HepG2 (cell line): ENCODE data around the gene HEXIM1. TPM values are rescaled to one million over a fixed set of nuclear protein-coding genes. Genes with fewer than 3 reads are reported as not detected.

Source experiments
- PHF8 ChIP-seq: sonication (generic); formaldehyde crosslinking; IDR thresholded peaks from 2 replicates; pipeline ENCODE4 v1.5.0; 2020; ENCODE audit warnings: missing genetic modification reagents
- POGZ ChIP-seq: sonication (generic); formaldehyde crosslinking; IDR thresholded peaks from 2 replicates; pipeline ENCODE4 v1.4.0; 2020; ENCODE audit warnings: mild to moderate bottlenecking, missing genetic modification reagents
- POLR2G ChIP-seq: fragments of 200-400 bp; formaldehyde crosslinking; IDR thresholded peaks from 2 replicates; pipeline ENCODE4 v1.6.1; 2018; ENCODE audit warnings: mild to moderate bottlenecking, low read depth, low read length, moderate library complexity
- TCF7L2 ChIP-seq: IDR thresholded peaks from 2 replicates; pipeline ENCODE4 v1.6.1; 2011; ENCODE audit warnings: mild to moderate bottlenecking, low read depth, low read length, moderate library complexity
- TGIF2 ChIP-seq: IDR thresholded peaks from 2 replicates; pipeline ENCODE4 v1.6.1; 2016; ENCODE audit warnings: control low read depth, missing compliant biosample characterization
- ZMYM3 ChIP-seq: sonication (generic); formaldehyde crosslinking; IDR thresholded peaks from 2 replicates; pipeline ENCODE4 v1.5.1; 2020; ENCODE audit warnings: mild to moderate bottlenecking, missing genetic modification reagents
- ZMYM4 ChIP-seq: sonication (generic); formaldehyde crosslinking; IDR thresholded peaks from 2 replicates; pipeline ENCODE4 v1.8.1; 2023; ENCODE audit warnings: mild to moderate bottlenecking, missing genetic modification reagents
- ZNF460 ChIP-seq: sonication (generic); formaldehyde crosslinking; IDR thresholded peaks from 2 replicates; pipeline ENCODE4 v1.5.1; 2020; ENCODE audit warnings: missing genetic modification reagents, mild to moderate bottlenecking, borderline replicate concordance
- ZNF670 ChIP-seq: sonication (generic); formaldehyde crosslinking; IDR thresholded peaks from 2 replicates; pipeline ENCODE4 v1.8.0; 2022; ENCODE audit warnings: mild to moderate bottlenecking, missing genetic modification reagents, borderline replicate concordance
- ZSCAN21 ChIP-seq: sonication (generic); formaldehyde crosslinking; IDR thresholded peaks from 2 replicates; pipeline ENCODE4 v1.8.0; 2022; ENCODE audit warnings: mild to moderate bottlenecking, missing genetic modification reagents, moderate library complexity, borderline replicate concordance
- ZSCAN9 ChIP-seq: IDR thresholded peaks from 2 replicates; pipeline ENCODE4 v1.6.1; 2016; ENCODE audit warnings: borderline replicate concordance
- polyA plus RNA-seq, 8 experiments: library from polyadenylated mRNA; depleted of rRNA in 3 of 8; stranded (reverse) in 7 of 8; unstranded in 1 of 8; fragments of >200 nt; fragmentation: Illumina TruSeq in 4 of 8; extraction: Trizol in 4 of 8; gene quantifications; 2 replicates each; pipeline versions ENCODE4 v1.2.1 to v1.2.3, GENCODE V29; 2011 to 2016; ENCODE audit warnings: low read depth in 4 of 8, missing spikeins in 1 of 8, mixed read lengths in 1 of 8; ENCODE audit not compliant: insufficient read depth in 1 of 8
- total RNA-seq, 5 experiments: library from RNA; depleted of rRNA; stranded (reverse); fragments of >200 nt; fragmentation: Illumina TruSeq; extraction: Trizol; gene quantifications; 2 replicates each; pipeline ENCODE4 v1.2.3, GENCODE V29; 2016; ENCODE audit warnings: low read depth in 1 of 5
- TF ChIP-seq, protein P1 (sequence below): sonication (generic); formaldehyde crosslinking; IDR thresholded peaks from 2 replicates; pipeline ENCODE4 v1.5.0; 2020; ENCODE audit warnings: mild to moderate bottlenecking, missing genetic modification reagents, borderline replicate concordance
- TF ChIP-seq, protein P2 (sequence below): sonication (generic); formaldehyde crosslinking; IDR thresholded peaks from 2 replicates; pipeline ENCODE4 v1.5.1; 2020; ENCODE audit warnings: missing genetic modification reagents, mild to moderate bottlenecking, borderline replicate concordance
- TF ChIP-seq, protein P3 (sequence below): sonication (generic); formaldehyde crosslinking; IDR thresholded peaks from 2 replicates; pipeline ENCODE4; 2020; ENCODE audit warnings: missing genetic modification reagents, mild to moderate bottlenecking, borderline replicate concordance

The HEXIM1 gene
- total and polyA plus RNA-seq, 2 of the 13 experiments (the other 11 are each of a cell fraction or from before 2014, with no cell fraction given) = 10.5 to 16.6 TPM

- TF ChIP-seq, protein P1, sequence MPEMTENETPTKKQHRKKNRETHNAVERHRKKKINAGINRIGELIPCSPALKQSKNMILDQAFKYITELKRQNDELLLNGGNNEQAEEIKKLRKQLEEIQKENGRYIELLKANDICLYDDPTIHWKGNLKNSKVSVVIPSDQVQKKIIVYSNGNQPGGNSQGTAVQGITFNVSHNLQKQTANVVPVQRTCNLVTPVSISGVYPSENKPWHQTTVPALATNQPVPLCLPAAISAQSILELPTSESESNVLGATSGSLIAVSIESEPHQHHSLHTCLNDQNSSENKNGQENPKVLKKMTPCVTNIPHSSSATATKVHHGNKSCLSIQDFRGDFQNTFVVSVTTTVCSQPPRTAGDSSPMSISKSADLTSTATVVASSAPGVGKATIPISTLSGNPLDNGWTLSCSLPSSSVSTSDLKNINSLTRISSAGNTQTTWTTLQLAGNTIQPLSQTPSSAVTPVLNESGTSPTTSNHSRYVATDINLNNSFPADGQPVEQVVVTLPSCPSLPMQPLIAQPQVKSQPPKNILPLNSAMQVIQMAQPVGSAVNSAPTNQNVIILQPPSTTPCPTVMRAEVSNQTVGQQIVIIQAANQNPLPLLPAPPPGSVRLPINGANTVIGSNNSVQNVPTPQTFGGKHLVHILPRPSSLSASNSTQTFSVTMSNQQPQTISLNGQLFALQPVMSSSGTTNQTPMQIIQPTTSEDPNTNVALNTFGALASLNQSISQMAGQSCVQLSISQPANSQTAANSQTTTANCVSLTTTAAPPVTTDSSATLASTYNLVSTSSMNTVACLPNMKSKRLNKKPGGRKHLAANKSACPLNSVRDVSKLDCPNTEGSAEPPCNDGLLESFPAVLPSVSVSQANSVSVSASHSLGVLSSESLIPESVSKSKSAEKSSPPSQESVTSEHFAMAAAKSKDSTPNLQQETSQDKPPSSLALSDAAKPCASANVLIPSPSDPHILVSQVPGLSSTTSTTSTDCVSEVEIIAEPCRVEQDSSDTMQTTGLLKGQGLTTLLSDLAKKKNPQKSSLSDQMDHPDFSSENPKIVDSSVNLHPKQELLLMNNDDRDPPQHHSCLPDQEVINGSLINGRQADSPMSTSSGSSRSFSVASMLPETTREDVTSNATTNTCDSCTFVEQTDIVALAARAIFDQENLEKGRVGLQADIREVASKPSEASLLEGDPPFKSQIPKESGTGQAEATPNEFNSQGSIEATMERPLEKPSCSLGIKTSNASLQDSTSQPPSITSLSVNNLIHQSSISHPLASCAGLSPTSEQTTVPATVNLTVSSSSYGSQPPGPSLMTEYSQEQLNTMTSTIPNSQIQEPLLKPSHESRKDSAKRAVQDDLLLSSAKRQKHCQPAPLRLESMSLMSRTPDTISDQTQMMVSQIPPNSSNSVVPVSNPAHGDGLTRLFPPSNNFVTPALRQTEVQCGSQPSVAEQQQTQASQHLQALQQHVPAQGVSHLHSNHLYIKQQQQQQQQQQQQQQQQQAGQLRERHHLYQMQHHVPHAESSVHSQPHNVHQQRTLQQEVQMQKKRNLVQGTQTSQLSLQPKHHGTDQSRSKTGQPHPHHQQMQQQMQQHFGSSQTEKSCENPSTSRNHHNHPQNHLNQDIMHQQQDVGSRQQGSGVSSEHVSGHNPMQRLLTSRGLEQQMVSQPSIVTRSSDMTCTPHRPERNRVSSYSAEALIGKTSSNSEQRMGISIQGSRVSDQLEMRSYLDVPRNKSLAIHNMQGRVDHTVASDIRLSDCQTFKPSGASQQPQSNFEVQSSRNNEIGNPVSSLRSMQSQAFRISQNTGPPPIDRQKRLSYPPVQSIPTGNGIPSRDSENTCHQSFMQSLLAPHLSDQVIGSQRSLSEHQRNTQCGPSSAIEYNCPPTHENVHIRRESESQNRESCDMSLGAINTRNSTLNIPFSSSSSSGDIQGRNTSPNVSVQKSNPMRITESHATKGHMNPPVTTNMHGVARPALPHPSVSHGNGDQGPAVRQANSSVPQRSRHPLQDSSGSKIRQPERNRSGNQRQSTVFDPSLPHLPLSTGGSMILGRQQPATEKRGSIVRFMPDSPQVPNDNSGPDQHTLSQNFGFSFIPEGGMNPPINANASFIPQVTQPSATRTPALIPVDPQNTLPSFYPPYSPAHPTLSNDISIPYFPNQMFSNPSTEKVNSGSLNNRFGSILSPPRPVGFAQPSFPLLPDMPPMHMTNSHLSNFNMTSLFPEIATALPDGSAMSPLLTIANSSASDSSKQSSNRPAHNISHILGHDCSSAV (CRISPR knock-in tag) = 0 out of 2 replicates have a peak, but pooled peaks have one; percentile 79
- TF ChIP-seq POGZ (CRISPR knock-in tag) (no peak; the same call in 1 of the 2 replicates), ZMYM4 (CRISPR knock-in tag) (no peak), POLR2G (peak; percentile 76), TGIF2 (CRISPR knock-in tag) (no peak), PHF8 (CRISPR knock-in tag) (no peak), ZMYM3 (CRISPR knock-in tag) (peak; percentile 6; the same call in 1 of the 2 replicates), ZSCAN21 (CRISPR knock-in tag) (peak; percentile 23; the same call in 1 of the 2 replicates), TCF7L2 (no peak), ZSCAN9 (CRISPR knock-in tag) (no peak), ZNF670 (peak; percentile 73; the same call in 1 of the 2 replicates), ZNF460 (no peak)
- TF ChIP-seq, protein P2, sequence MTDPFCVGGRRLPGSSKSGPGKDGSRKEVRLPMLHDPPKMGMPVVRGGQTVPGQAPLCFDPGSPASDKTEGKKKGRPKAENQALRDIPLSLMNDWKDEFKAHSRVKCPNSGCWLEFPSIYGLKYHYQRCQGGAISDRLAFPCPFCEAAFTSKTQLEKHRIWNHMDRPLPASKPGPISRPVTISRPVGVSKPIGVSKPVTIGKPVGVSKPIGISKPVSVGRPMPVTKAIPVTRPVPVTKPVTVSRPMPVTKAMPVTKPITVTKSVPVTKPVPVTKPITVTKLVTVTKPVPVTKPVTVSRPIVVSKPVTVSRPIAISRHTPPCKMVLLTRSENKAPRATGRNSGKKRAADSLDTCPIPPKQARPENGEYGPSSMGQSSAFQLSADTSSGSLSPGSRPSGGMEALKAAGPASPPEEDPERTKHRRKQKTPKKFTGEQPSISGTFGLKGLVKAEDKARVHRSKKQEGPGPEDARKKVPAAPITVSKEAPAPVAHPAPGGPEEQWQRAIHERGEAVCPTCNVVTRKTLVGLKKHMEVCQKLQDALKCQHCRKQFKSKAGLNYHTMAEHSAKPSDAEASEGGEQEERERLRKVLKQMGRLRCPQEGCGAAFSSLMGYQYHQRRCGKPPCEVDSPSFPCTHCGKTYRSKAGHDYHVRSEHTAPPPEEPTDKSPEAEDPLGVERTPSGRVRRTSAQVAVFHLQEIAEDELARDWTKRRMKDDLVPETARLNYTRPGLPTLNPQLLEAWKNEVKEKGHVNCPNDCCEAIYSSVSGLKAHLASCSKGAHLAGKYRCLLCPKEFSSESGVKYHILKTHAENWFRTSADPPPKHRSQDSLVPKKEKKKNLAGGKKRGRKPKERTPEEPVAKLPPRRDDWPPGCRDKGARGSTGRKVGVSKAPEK (CRISPR knock-in tag) = peak; percentile 18; the same call in 1 of the 2 replicates
- TF ChIP-seq, protein P3, sequence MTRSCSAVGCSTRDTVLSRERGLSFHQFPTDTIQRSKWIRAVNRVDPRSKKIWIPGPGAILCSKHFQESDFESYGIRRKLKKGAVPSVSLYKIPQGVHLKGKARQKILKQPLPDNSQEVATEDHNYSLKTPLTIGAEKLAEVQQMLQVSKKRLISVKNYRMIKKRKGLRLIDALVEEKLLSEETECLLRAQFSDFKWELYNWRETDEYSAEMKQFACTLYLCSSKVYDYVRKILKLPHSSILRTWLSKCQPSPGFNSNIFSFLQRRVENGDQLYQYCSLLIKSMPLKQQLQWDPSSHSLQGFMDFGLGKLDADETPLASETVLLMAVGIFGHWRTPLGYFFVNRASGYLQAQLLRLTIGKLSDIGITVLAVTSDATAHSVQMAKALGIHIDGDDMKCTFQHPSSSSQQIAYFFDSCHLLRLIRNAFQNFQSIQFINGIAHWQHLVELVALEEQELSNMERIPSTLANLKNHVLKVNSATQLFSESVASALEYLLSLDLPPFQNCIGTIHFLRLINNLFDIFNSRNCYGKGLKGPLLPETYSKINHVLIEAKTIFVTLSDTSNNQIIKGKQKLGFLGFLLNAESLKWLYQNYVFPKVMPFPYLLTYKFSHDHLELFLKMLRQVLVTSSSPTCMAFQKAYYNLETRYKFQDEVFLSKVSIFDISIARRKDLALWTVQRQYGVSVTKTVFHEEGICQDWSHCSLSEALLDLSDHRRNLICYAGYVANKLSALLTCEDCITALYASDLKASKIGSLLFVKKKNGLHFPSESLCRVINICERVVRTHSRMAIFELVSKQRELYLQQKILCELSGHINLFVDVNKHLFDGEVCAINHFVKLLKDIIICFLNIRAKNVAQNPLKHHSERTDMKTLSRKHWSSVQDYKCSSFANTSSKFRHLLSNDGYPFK = peak; percentile 72; the same call in 1 of the 2 replicates
Measured at GRCh38 chr17:45123930-45124796, 24.1 kb upstream of the HEXIM1 start (continued).
